HepG2 (cell line): ENCODE measurements around the gene IP6K3. TPM values are rescaled to one million over a fixed set of nuclear protein-coding genes. Genes with fewer than 3 reads are reported as not detected.

Source experiments
- ATAC-seq: fragments of 200-7000 bp; cut with Tn5 transposase; 3 replicates; pipeline ENCODE4 v1.9.1; 2020; ENCODE audit warnings: mild to moderate bottlenecking, moderate library complexity
- BruUV-seq: library from RNA; stranded (reverse); fragments of 400-500 nt; replicated peaks from 2 replicates; lab custom pipeline; 2021; lab: Mats Ljungman, UMichigan
- CTCF ChIA-PET: fragments of 300-600 bp; formaldehyde crosslinking; extraction: SDS; loops from one replicate; lab custom pipeline; 2021; ENCODE audit warnings: low total read pairs, inconsistent platforms, low intra/inter-chr PET ratio; lab: Yijun Ruan, JAX
- POLR2A ChIA-PET: fragments of 350-600 bp; sonication (Branson Sonifier 250); formaldehyde crosslinking; loops from one replicate; lab custom pipeline; 2020; ENCODE audit warnings: antibody characterized with exemption, inconsistent platforms; lab: Yijun Ruan, JAX
- DNase-seq: peaks from one replicate; pipeline ENCODE4 v3.0.0-alpha.2; 2015; ENCODE audit warnings: low spot score
- FAIRE-seq: peaks from 3 replicates; lab custom pipeline; 2011; peaks lifted over from hg19 to GRCh38; lab: Jason Lieb, UNC
- H2AFZ ChIP-seq: one replicate; pipeline ENCODE4 v1.6.1; 2011; ENCODE audit warnings: low read length, inconsistent platforms
- H3K27ac ChIP-seq: fragments of 300-600 bp; 3 replicates; pipeline ENCODE4 v1.8.0; 2011; ENCODE audit warnings: mixed run types, mild to moderate bottlenecking, mixed read lengths, low read length, inconsistent platforms; ENCODE audit not compliant: insufficient read depth; ENCODE audit errors: extremely low read length
- H3K27me3 ChIP-seq, 2 experiments: fragments of 200-600 bp in 1 of 2; 2 replicates in 1 of 2; 3 replicates in 1 of 2; pipeline versions ENCODE4 v1.6.0 to v1.8.0; 2011; ENCODE audit warnings: low read length in 2 of 2, mild to moderate bottlenecking in 2 of 2, moderate library complexity in 2 of 2, inconsistent platforms in 1 of 2; ENCODE audit not compliant: insufficient read depth in 2 of 2, control insufficient read depth in 1 of 2
- H3K36me3 ChIP-seq, 2 experiments: fragments of 200-600 bp in 1 of 2; replicated peaks in 1 of 2; 2 replicates in 1 of 2; 3 replicates in 1 of 2; pipeline versions ENCODE4 v1.5.1 to v1.8.0; 2011; ENCODE audit warnings: low read length in 2 of 2, inconsistent platforms in 1 of 2; ENCODE audit not compliant: insufficient read depth in 2 of 2, control insufficient read depth in 1 of 2
- H3K4me1 ChIP-seq: 2 replicates; pipeline ENCODE4 v1.5.1; 2012; ENCODE audit warnings: low read length, inconsistent platforms; ENCODE audit not compliant: insufficient read depth
- H3K4me2 ChIP-seq: 2 replicates; pipeline ENCODE4 v1.6.0; 2011; ENCODE audit warnings: low read depth, low read length, inconsistent platforms
- H3K4me3 ChIP-seq, 3 experiments: fragments of 200-600 bp in 1 of 3; sonication (generic), shearing (Covaris generic) in 1 of 3; replicated peaks in 1 of 3; 2 replicates each; pipeline ENCODE4 v1.5.1; 2011 to 2016; ENCODE audit warnings: low read length in 3 of 3, inconsistent platforms in 2 of 3, low read depth in 2 of 3, mild to moderate bottlenecking in 2 of 3, control low read depth in 1 of 3, mixed read lengths in 1 of 3; ENCODE audit not compliant: insufficient read depth in 1 of 3
- H3K79me2 ChIP-seq: one replicate; pipeline ENCODE4 v1.6.1; 2011; ENCODE audit warnings: low read length, inconsistent platforms; ENCODE audit not compliant: insufficient read depth
- H3K9ac ChIP-seq: 2 replicates; pipeline ENCODE4 v1.6.0; 2011; ENCODE audit warnings: mild to moderate bottlenecking, low read depth, low read length, inconsistent platforms; ENCODE audit not compliant: insufficient read depth
- H3K9me3 ChIP-seq: 2 replicates; pipeline ENCODE4 v1.5.1; 2012; ENCODE audit warnings: mild to moderate bottlenecking, low read length
- H4K20me1 ChIP-seq: 2 replicates; pipeline ENCODE4 v1.6.0; 2011; ENCODE audit warnings: inconsistent platforms, mild to moderate bottlenecking, low read length, moderate library complexity; ENCODE audit not compliant: insufficient read depth
- CREB1 ChIP-seq, 2 experiments: fragments of 450-650 bp in 1 of 2; IDR thresholded peaks; 2 replicates each; pipeline ENCODE4 v1.6.1; 2016 to 2017; ENCODE audit warnings: control low read depth in 1 of 2, mild to moderate bottlenecking in 1 of 2, missing compliant biosample characterization in 1 of 2, missing genetic modification characterization in 1 of 2
- CTCF ChIP-seq: sonication (generic); formaldehyde crosslinking; IDR thresholded peaks from 2 replicates; pipeline ENCODE4 v1.5.0; 2020; ENCODE audit warnings: mild to moderate bottlenecking, missing genetic modification reagents, moderate library complexity
- EHMT2 ChIP-seq: fragments of 200-600 bp; sonication (generic); IDR thresholded peaks from 2 replicates; pipeline ENCODE4 v1.7.0; 2017; ENCODE audit warnings: antibody characterized with exemption, low read depth, low read length, borderline replicate concordance
- KLF15 ChIP-seq: sonication (generic); formaldehyde crosslinking; IDR thresholded peaks from 2 replicates; pipeline ENCODE4 v1.8.1; 2023; ENCODE audit warnings: borderline replicate concordance, mild to moderate bottlenecking, inconsistent platforms, missing genetic modification reagents, mixed read lengths
- PCBP2 ChIP-seq: fragments of 200-400 bp; formaldehyde crosslinking; optimal IDR thresholded peaks from 2 replicates; pipeline ENCODE3; 2018; ENCODE audit warnings: low read length, low read depth; ENCODE audit not compliant: poor library complexity, severe bottlenecking
- PHF21A ChIP-seq: sonication (generic); formaldehyde crosslinking; IDR thresholded peaks from 2 replicates; pipeline ENCODE4 v1.5.0; 2020; ENCODE audit warnings: mild to moderate bottlenecking, missing genetic modification reagents
- POLR2A ChIP-seq, 2 experiments: IDR thresholded peaks; 2 replicates each; pipeline ENCODE4 v1.6.1; 2011; ENCODE audit warnings: low read depth in 2 of 2, low read length in 2 of 2, mild to moderate bottlenecking in 1 of 2, moderate library complexity in 1 of 2; ENCODE audit not compliant: insufficient read depth in 1 of 2
- SIX1 ChIP-seq: sonication (generic); formaldehyde crosslinking; IDR thresholded peaks from 2 replicates; pipeline ENCODE4 v1.4.0; 2020; ENCODE audit warnings: missing genetic modification reagents, borderline replicate concordance
- ZNF180 ChIP-seq: sonication (generic); formaldehyde crosslinking; IDR thresholded peaks from 2 replicates; pipeline ENCODE4 v1.4.0; 2020; ENCODE audit warnings: low read depth, missing genetic modification reagents, borderline replicate concordance
- ZNF260 ChIP-seq: sonication (generic); formaldehyde crosslinking; IDR thresholded peaks from 2 replicates; pipeline ENCODE4 v1.4.0; 2020; ENCODE audit warnings: missing genetic modification reagents, low read depth, mild to moderate bottlenecking, borderline replicate concordance
- ZNF280B ChIP-seq: sonication (generic); formaldehyde crosslinking; IDR thresholded peaks from 2 replicates; pipeline ENCODE4 v1.5.0; 2020; ENCODE audit warnings: missing genetic modification reagents, mild to moderate bottlenecking, borderline replicate concordance
- ZNF367 ChIP-seq: sonication (generic); formaldehyde crosslinking; IDR thresholded peaks from 2 replicates; pipeline ENCODE4 v1.4.0; 2020; ENCODE audit warnings: missing genetic modification reagents, borderline replicate concordance
- ZNF616 ChIP-seq: sonication (generic); formaldehyde crosslinking; IDR thresholded peaks from 2 replicates; pipeline ENCODE4 v1.5.0; 2020; ENCODE audit warnings: low read depth, mild to moderate bottlenecking, missing genetic modification reagents
- ZNF703 ChIP-seq: sonication (generic); formaldehyde crosslinking; IDR thresholded peaks from 2 replicates; pipeline ENCODE4 v1.5.1; 2020; ENCODE audit warnings: missing genetic modification reagents, mild to moderate bottlenecking, moderate library complexity, borderline replicate concordance
- WGBS: methylation state at CpG from one replicate; pipeline ENCODE4 v1.1.6; 2017; ENCODE audit warnings: low lambda C conversion rate; 5-methylcytosine and 5-hydroxymethylcytosine counted together
- in situ Hi-C: cut with HindIII; loops from 2 replicates; pipeline ENCODE4 v1.10.0; 2017; ENCODE audit warnings: low pct_unique_long_range_greater_than_20kb; ENCODE audit not compliant: extremely low pct_ligation_motif_present
- intact Hi-C: fragments of 100-400 bp; cut with micrococcal nuclease; formaldehyde crosslinking; loops from one replicate; pipeline ENCODE4 v1.10.0; 2022; ENCODE audit not compliant: unreplicated experiment
- polyA plus RNA-seq, 8 experiments: library from polyadenylated mRNA; depleted of rRNA in 3 of 8; stranded (reverse) in 7 of 8; unstranded in 1 of 8; fragments of >200 nt; fragmentation: Illumina TruSeq in 4 of 8; extraction: Trizol in 4 of 8; gene quantifications; 2 replicates each; pipeline versions ENCODE4 v1.2.1 to v1.2.3, GENCODE V29; 2011 to 2016; ENCODE audit warnings: low read depth in 4 of 8, missing spikeins in 1 of 8, mixed read lengths in 1 of 8; ENCODE audit not compliant: insufficient read depth in 1 of 8
- total RNA-seq, 5 experiments: library from RNA; depleted of rRNA; stranded (reverse); fragments of >200 nt; fragmentation: Illumina TruSeq; extraction: Trizol; gene quantifications; 2 replicates each; pipeline ENCODE4 v1.2.3, GENCODE V29; 2016; ENCODE audit warnings: low read depth in 1 of 5

Gene IP6K3
- total and polyA plus RNA-seq, 2 of the 13 experiments (the other 11 are each of a cell fraction or from before 2014, with no cell fraction given) = 0.11 to 0.18 TPM

- intact Hi-C loops = no loop called here
- ChIA-PET POLR2A (no interaction called here), CTCF (no interaction called here)
- in situ Hi-C loops = no loop called here
- H3K9me3 ChIP-seq = no peaks in the 10 kb centered on the region
- H3K4me1 ChIP-seq = no peaks in the 10 kb centered on the region
- WGBS = 90% methylated on average over 7 of the region's 7 CpGs
- ATAC-seq (no peak), DNase-seq (no peak), FAIRE-seq (no peak)
- H3K27me3 ChIP-seq = no peaks in the 10 kb centered on the region
- no peaks in the 10 kb centered on the region for H3K79me2 ChIP-seq
- H4K20me1 ChIP-seq = no peaks in the 10 kb centered on the region; the same call in 1 of the 2 replicates
- peaks cover 4 to 7% of the 10 kb centered on the region in 2 experiments; a peak in 2 of 5 replicates for H3K36me3 ChIP-seq
- BruUV-seq = no TSS peak
- no peak overlapping the region for H3K4me2 ChIP-seq
- no peak overlapping the region for H2AFZ ChIP-seq
- no peak overlapping the region for H3K4me3 ChIP-seq
- H3K9ac ChIP-seq = no peak overlapping the region
- no peak overlapping the region for H3K27ac ChIP-seq
- TF ChIP-seq ZNF616 (CRISPR knock-in tag) (no peak), CTCF (CRISPR knock-in tag) (no peak), CREB1 (IDR thresholded peaks at IDR 0.05) (0 out of 2 replicates have a peak, but pooled peaks have one; percentile 33), CREB1 (CRISPR knock-in tag; IDR thresholded peaks at IDR 0.05) (no peak)
These were observed 70.7 kb downstream of the IP6K3 start for GRCh38 chr6:33675968-33676367.

GRCh38 chr6:33673851-33674250 lies 72.9 kb downstream of the IP6K3 start:
- Histone ChIP-seq H3K27me3 (no peaks in the 10 kb centered on the region), H4K20me1 (no peaks in the 10 kb centered on the region), H3K36me3 (peaks cover 2 to 4% of the 10 kb centered on the region in 2 experiments; a peak in 3 of 5 replicates), H3K4me2 (no peak overlapping the region), H3K27ac (no peak overlapping the region), H3K4me1 (no peaks in the 10 kb centered on the region), H2AFZ (no peak overlapping the region), H3K9ac (no peak overlapping the region), H3K79me2 (no peaks in the 10 kb centered on the region), H3K9me3 (no peaks in the 10 kb centered on the region), H3K4me3 (no peak overlapping the region)
- 70% methylated on average over 7 of the region's 7 CpGs for WGBS
- ChIA-PET POLR2A (no interaction called here), CTCF (interaction anchor here (2.2 to 2.3 kb wide), 2 partner anchors 84 to 88 kb away, joined by 20 to 23 read pairs; no protein-coding TSS in a partner anchor)
- ATAC-seq (no peak), FAIRE-seq (no peak), DNase-seq (no peak)
- intact Hi-C loops (loop anchor here (1.0 kb wide), 1 partner anchor 89 kb away; no protein-coding TSS in a partner anchor), in situ Hi-C loops (loop anchor here (5.0 kb wide), 1 partner anchor 87 kb away; no protein-coding TSS in a partner anchor)
- TF ChIP-seq ZNF180 (CRISPR knock-in tag) (no peak), ZNF280B (CRISPR knock-in tag) (no peak), ZNF367 (CRISPR knock-in tag) (no peak), PCBP2 (no peak), ZNF703 (no peak), SIX1 (CRISPR knock-in tag) (no peak), KLF15 (CRISPR knock-in tag) (no peak), ZNF260 (CRISPR knock-in tag) (no peak), POLR2A (IDR thresholded peaks at IDR 0.05; ENCODE audit: insufficient read depth in 1 of 2, low read depth in 2 of 2, low read length in 2 of 2) (no peak), PHF21A (CRISPR knock-in tag) (no peak), EHMT2 (no peak)
- no TSS peak for BruUV-seq
